ENCODE measurements around the gene REG4.

DNA sequence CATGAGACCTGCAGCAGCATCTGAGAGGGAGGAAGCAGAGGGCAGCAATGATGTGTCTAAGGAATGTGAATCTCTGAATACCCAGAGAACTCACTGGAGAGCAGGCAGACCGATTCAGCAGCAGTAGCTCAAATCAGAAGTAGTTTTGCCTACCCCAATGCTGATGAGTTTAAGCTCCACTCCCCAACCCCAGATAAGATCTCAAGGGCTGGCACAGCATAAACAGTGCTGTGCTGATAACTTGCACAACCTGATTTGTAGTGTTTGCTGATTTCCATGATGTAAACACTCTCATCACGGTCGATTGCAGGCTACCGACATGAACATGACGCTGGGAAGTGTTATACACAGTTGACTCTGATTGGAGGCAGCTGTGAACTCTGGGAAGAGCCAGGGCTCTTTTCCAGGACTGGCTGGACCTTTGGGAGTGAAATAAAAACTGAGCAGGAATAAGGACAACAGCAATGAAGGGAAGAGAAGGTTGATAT, 31.3 kb downstream of the REG4 start:
- no peak for TF ChIP-seq POLR2A (IDR thresholded peaks at IDR 0.05; ENCODE audit: low read depth, low read length)
- TF ChIP-seq, protein P1, sequence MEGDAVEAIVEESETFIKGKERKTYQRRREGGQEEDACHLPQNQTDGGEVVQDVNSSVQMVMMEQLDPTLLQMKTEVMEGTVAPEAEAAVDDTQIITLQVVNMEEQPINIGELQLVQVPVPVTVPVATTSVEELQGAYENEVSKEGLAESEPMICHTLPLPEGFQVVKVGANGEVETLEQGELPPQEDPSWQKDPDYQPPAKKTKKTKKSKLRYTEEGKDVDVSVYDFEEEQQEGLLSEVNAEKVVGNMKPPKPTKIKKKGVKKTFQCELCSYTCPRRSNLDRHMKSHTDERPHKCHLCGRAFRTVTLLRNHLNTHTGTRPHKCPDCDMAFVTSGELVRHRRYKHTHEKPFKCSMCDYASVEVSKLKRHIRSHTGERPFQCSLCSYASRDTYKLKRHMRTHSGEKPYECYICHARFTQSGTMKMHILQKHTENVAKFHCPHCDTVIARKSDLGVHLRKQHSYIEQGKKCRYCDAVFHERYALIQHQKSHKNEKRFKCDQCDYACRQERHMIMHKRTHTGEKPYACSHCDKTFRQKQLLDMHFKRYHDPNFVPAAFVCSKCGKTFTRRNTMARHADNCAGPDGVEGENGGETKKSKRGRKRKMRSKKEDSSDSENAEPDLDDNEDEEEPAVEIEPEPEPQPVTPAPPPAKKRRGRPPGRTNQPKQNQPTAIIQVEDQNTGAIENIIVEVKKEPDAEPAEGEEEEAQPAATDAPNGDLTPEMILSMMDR (IDR thresholded peaks at IDR 0.05; ENCODE audit: extremely low read depth in 1 of 2, insufficient read depth in 1 of 2, low read depth in 1 of 2, low read length in 2 of 2), result no peak
